OCI-LY7 (cell line): Measurements from ENCODE around the gene ANKRD22. TPM values are rescaled to one million over a fixed set of nuclear protein-coding genes. Genes with fewer than 3 reads are reported as not detected.

Experiments used
- BruUV-seq: library from RNA; stranded (reverse); fragments of 400-500 nt; replicated peaks from 2 replicates; lab custom pipeline; 2021; lab: Mats Ljungman, UMichigan
- CTCF ChIA-PET: fragments of 300-600 bp; sonication (Branson Sonifier 250); formaldehyde crosslinking; loops from one replicate; lab custom pipeline; 2022; ENCODE audit warnings: antibody characterized with exemption; ENCODE audit not compliant: unreplicated experiment; lab: Charles Lee
- POLR2A ChIA-PET: fragments of 300-600 bp; sonication (Branson Sonifier 250); formaldehyde crosslinking; loops from one replicate; lab custom pipeline; 2022; ENCODE audit warnings: antibody characterized with exemption; lab: Charles Lee
- DNase-seq: peaks from one replicate; pipeline ENCODE4 v3.0.0-alpha.2; 2015; ENCODE audit warnings: low spot score
- H2AFZ ChIP-seq: fragments of 200-600 bp; sonication (generic), shearing (Covaris generic); 2 replicates; pipeline ENCODE4 v1.6.1; 2014; ENCODE audit warnings: mild to moderate bottlenecking, antibody characterized with exemption, low read length, moderate library complexity
- H3K27ac ChIP-seq: fragments of 200-600 bp; sonication (generic); 2 replicates; pipeline ENCODE4 v1.5.1; 2014; ENCODE audit warnings: mixed run types, low read depth, mild to moderate bottlenecking, moderate library complexity, low read length, inconsistent platforms; ENCODE audit not compliant: poor library complexity, severe bottlenecking
- H3K36me3 ChIP-seq: fragments of 200-600 bp; sonication (generic); 2 replicates; pipeline ENCODE4 v1.6.1; 2014; ENCODE audit warnings: mild to moderate bottlenecking, antibody characterized with exemption, low read length, moderate library complexity, mixed read lengths; ENCODE audit not compliant: insufficient read depth
- H3K4me1 ChIP-seq: fragments of 200-600 bp; sonication (generic); 2 replicates; pipeline ENCODE4 v1.5.1; 2014; ENCODE audit warnings: mild to moderate bottlenecking, low read length; ENCODE audit not compliant: insufficient read depth, poor library complexity, severe bottlenecking
- H3K4me2 ChIP-seq: fragments of 200-600 bp; sonication (generic); 2 replicates; pipeline ENCODE4 v1.6.1; 2014; ENCODE audit warnings: mild to moderate bottlenecking, low read length
- H3K4me3 ChIP-seq: fragments of 200-600 bp; sonication (generic); 2 replicates; pipeline ENCODE4 v1.5.1; 2014; ENCODE audit warnings: mild to moderate bottlenecking, low read depth, low read length; ENCODE audit not compliant: poor library complexity, severe bottlenecking
- H3K79me2 ChIP-seq: fragments of 200-600 bp; sonication (generic); 2 replicates; pipeline ENCODE4 v1.6.1; 2016; ENCODE audit warnings: low read depth, mild to moderate bottlenecking, low read length, moderate library complexity, mixed read lengths; ENCODE audit not compliant: insufficient read depth
- H3K9me2 ChIP-seq: fragments of 200-600 bp; sonication (generic); 2 replicates; pipeline ENCODE4 v1.6.1; 2016; ENCODE audit warnings: mild to moderate bottlenecking, low read length, mixed read lengths; ENCODE audit not compliant: insufficient read depth
- H3K9me3 ChIP-seq: fragments of 200-600 bp; sonication (generic); 2 replicates; pipeline ENCODE4 v1.6.1; 2014; ENCODE audit warnings: mild to moderate bottlenecking, mixed run types, low read length, mixed read lengths
- H4K20me1 ChIP-seq: fragments of 200-600 bp; sonication (generic); 2 replicates; pipeline ENCODE4 v1.6.1; 2014; ENCODE audit warnings: mild to moderate bottlenecking, antibody characterized with exemption, low read length, moderate library complexity, mixed read lengths; ENCODE audit not compliant: insufficient read depth
- CTCF ChIP-seq: fragments of 200-600 bp; sonication (generic); conservative IDR thresholded peaks from 2 replicates; pipeline ENCODE4 v1.5.1; 2014; ENCODE audit warnings: mild to moderate bottlenecking, antibody characterized with exemption, low read length, moderate library complexity, mixed read lengths
- EZH2phosphoT487 ChIP-seq: fragments of 200-600 bp; sonication (generic); IDR thresholded peaks from 2 replicates; pipeline ENCODE4 v1.6.1; 2018; ENCODE audit warnings: low read depth, borderline replicate concordance, mild to moderate bottlenecking, mixed run types, antibody characterized with exemption, low read length, moderate library complexity, mixed read lengths
- intact Hi-C: fragments of 100-400 bp; cut with micrococcal nuclease; formaldehyde crosslinking; loops from one replicate; pipeline ENCODE4 v1.10.0; 2022; ENCODE audit not compliant: unreplicated experiment
- total RNA-seq, 2 experiments: library from RNA; depleted of rRNA in 1 of 2; stranded (reverse); fragments of >200 nt in 1 of 2; shearing (Covaris generic) in 1 of 2; gene quantifications; 2 replicates each; pipeline ENCODE4 v1.2.3, GENCODE V29; 2014 to 2022

ANKRD22 gene
- total RNA-seq, 2 experiments from 2014 or later: not detected

DNA sequence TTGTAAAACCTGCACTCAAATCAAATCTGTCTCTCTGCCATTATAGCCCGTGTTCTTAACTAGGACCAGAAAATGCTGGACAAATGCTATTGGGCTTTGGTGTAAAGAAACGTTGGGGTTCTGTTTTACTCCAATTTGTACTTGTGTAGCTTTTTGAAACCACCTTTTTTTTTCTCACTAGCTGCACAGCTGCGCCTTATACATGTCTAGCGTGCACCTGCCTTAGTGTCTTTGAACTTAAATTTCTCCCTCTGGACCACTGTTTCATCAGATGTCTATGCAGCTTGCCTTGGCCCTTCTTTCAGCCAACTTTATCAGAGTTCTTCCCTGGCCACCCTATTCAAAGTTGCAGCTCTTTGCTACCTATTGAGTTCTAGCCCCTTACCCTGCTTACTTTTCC, 42.0 kb downstream of the ANKRD22 start:
- no peak overlapping the region for H3K4me2 ChIP-seq
- no peaks in the 10 kb centered on the region for H3K79me2 ChIP-seq
- no peaks in the 10 kb centered on the region for H3K4me1 ChIP-seq
- CTCF ChIA-PET: no interaction called here
- no peaks in the 10 kb centered on the region for H4K20me1 ChIP-seq
- TF ChIP-seq CTCF (no peak), EZH2phosphoT487 (no peak)
- POLR2A ChIA-PET: interaction anchor here (0.6 kb wide), 1 partner anchor 1298 kb away, joined by 3 read pairs; no protein-coding TSS in a partner anchor
- no peak for DNase-seq
- H3K9me3 ChIP-seq: no peaks in the 10 kb centered on the region
- H3K36me3 ChIP-seq: no peaks in the 10 kb centered on the region
- BruUV-seq: no TSS peak
- no peaks in the 10 kb centered on the region for H3K9me2 ChIP-seq
- intact Hi-C loops: loop anchor here (10.0 kb wide), 1 partner anchor 955 kb away; no protein-coding TSS in a partner anchor
- no peak overlapping the region for H2AFZ ChIP-seq
- no peak overlapping the region for H3K27ac ChIP-seq
- no peak overlapping the region for H3K4me3 ChIP-seq

GRCh38 chr10:88805924-88806323, 45.7 kb downstream of the ANKRD22 start:
- H3K4me3 ChIP-seq: no peak overlapping the region
- H3K9me3 ChIP-seq: no peaks in the 10 kb centered on the region
- no peak for DNase-seq
- CTCF ChIA-PET: no interaction called here
- intact Hi-C loops: no loop called here
- no peaks in the 10 kb centered on the region for H4K20me1 ChIP-seq
- H3K4me1 ChIP-seq: no peaks in the 10 kb centered on the region
- POLR2A ChIA-PET: interaction anchor here (0.6 kb wide), 1 partner anchor 721 kb away, joined by 4 read pairs; no protein-coding TSS in a partner anchor
- H3K9me2 ChIP-seq: no peaks in the 10 kb centered on the region
- H3K36me3 ChIP-seq: no peaks in the 10 kb centered on the region
- no peaks in the 10 kb centered on the region for H3K79me2 ChIP-seq
- H2AFZ ChIP-seq: no peak overlapping the region
- H3K4me2 ChIP-seq: no peak overlapping the region
- no peak overlapping the region for H3K27ac ChIP-seq
- TF ChIP-seq EZH2phosphoT487 (no peak), CTCF (no peak)
- no TSS peak for BruUV-seq

DNA sequence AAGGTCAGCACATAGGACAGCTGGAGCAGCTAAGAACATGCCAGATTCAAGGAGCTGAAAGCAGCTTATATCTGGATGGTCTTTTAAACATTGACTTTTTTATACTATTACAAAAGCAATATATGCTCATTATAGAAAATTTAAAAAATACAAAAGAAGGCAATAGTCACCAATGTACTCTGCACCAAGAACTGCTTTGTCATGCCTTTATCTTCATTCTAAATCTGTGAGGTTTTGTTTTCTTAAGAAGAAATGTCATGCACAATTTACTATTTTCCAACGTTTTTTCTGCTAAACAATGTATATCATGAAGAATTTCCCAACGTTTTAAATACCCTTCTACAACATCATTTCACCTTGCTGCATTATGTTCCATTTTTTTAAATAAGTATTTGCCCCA, 46.3 kb downstream of the ANKRD22 start:
- H3K4me1 ChIP-seq: no peaks in the 10 kb centered on the region

More for the DNA sequence above, 46.3 kb downstream of the ANKRD22 start:
- TF ChIP-seq CTCF: no peak
- no peak for TF ChIP-seq EZH2phosphoT487
- Histone ChIP-seq H3K9me2 (no peaks in the 10 kb centered on the region), H3K27ac (no peak overlapping the region), H3K79me2 (no peaks in the 10 kb centered on the region), H3K4me3 (no peak overlapping the region), H2AFZ (no peak overlapping the region), H4K20me1 (no peaks in the 10 kb centered on the region), H3K9me3 (no peaks in the 10 kb centered on the region), H3K36me3 (no peaks in the 10 kb centered on the region), H3K4me2 (no peak overlapping the region)
- ChIA-PET CTCF (no interaction called here), POLR2A (interaction anchor here (0.6 kb wide), 4 partner anchors 21 to 722 kb away, joined by 3 to 4 read pairs (median 4); no protein-coding TSS in a partner anchor)
- no peak for DNase-seq
- no TSS peak for BruUV-seq
- intact Hi-C loops: no loop called here
